ENCODE results near the gene STXBP6. TPM values are rescaled to one million over a fixed set of nuclear protein-coding genes. Genes with fewer than 3 reads are reported as not detected.

The STXBP6 gene
- polyA plus RNA-seq, 1 donor from 2014 or later = 14.6 TPM

- Histone ChIP-seq H3K9me2 (ENCODE audit: insufficient read depth, low read length) (no peaks in the 10 kb centered on the region), H3K27ac (ENCODE audit: low read length) (no peak overlapping the region), H3F3A (ENCODE audit: insufficient read depth, low read length, poor library complexity, severe bottlenecking) (no peaks in the 10 kb centered on the region), H3K27me3 (ENCODE audit: insufficient read depth, low read depth, low read length) (no peaks in the 10 kb centered on the region), H3K79me2 (replicated peaks; ENCODE audit: insufficient read depth, low read length) (no peaks in the 10 kb centered on the region), H2AFZ (ENCODE audit: low read depth, low read length) (no peak overlapping the region), H3K36me3 (ENCODE audit: insufficient read depth, low read length) (no peaks in the 10 kb centered on the region), H4K20me1 (ENCODE audit: insufficient read depth) (no peaks in the 10 kb centered on the region), H3K9ac (ENCODE audit: low read length) (no peak overlapping the region), H3K4me2 (ENCODE audit: low read length) (no peak overlapping the region), H3K9me3 (ENCODE audit: low read length) (no peaks in the 10 kb centered on the region), H3K4me3 (ENCODE audit: low read length) (no peak overlapping the region)
- TF ChIP-seq EP300 (conservative IDR thresholded peaks at IDR 0.05; ENCODE audit: poor library complexity, severe bottlenecking) = no peak
- TF ChIP-seq REST (IDR thresholded peaks at IDR 0.05; ENCODE audit: borderline replicate concordance) = no peak
- TF ChIP-seq CTCF (IDR thresholded peaks at IDR 0.05; ENCODE audit: poor library complexity, severe bottlenecking) = no peak
- no peak for TF ChIP-seq EZH2 (IDR thresholded peaks at IDR 0.05; ENCODE audit: borderline replicate concordance, insufficient read depth, low read length, poor library complexity, severe bottlenecking)
- TF ChIP-seq SMC3 (conservative IDR thresholded peaks at IDR 0.05; ENCODE audit: poor library complexity) = no peak
- TF ChIP-seq MXI1 (conservative IDR thresholded peaks at IDR 0.05; ENCODE audit: poor library complexity, severe bottlenecking) = no peak
- no peak for TF ChIP-seq POLR2AphosphoS5 (IDR thresholded peaks at IDR 0.05)
- TF ChIP-seq RAD21 (conservative IDR thresholded peaks at IDR 0.05) = no peak
- no peak for TF ChIP-seq TAF1 (IDR thresholded peaks at IDR 0.05; ENCODE audit: low read depth)
Observed at GRCh38 chr14:24839617-24840203, 210.2 kb downstream of the STXBP6 start.

- Histone ChIP-seq H2AFZ (ENCODE audit: low read depth, low read length) (no peak overlapping the region), H3F3A (ENCODE audit: insufficient read depth, low read length, poor library complexity, severe bottlenecking) (no peaks in the 10 kb centered on the region), H3K27ac (ENCODE audit: low read length) (no peak overlapping the region), H4K20me1 (ENCODE audit: insufficient read depth) (no peaks in the 10 kb centered on the region), H3K4me2 (ENCODE audit: low read length) (no peak overlapping the region), H3K79me2 (replicated peaks; ENCODE audit: insufficient read depth, low read length) (no peaks in the 10 kb centered on the region), H3K27me3 (ENCODE audit: insufficient read depth, low read depth, low read length) (no peaks in the 10 kb centered on the region), H3K9me3 (ENCODE audit: low read length) (no peaks in the 10 kb centered on the region), H3K9me2 (ENCODE audit: insufficient read depth, low read length) (no peaks in the 10 kb centered on the region), H3K4me3 (ENCODE audit: low read length) (no peak overlapping the region), H3K36me3 (ENCODE audit: insufficient read depth, low read length) (no peaks in the 10 kb centered on the region), H3K9ac (ENCODE audit: low read length) (no peak overlapping the region)
- TF ChIP-seq EZH2 (IDR thresholded peaks at IDR 0.05; ENCODE audit: borderline replicate concordance, insufficient read depth, low read length, poor library complexity, severe bottlenecking) = no peak
Observed at GRCh38 chr14:24838945-24839616, 210.9 kb downstream of the STXBP6 start.

Data from neural cell (in vitro differentiated cells).